ENCODE results near the gene SLC47A2.
"Not testable (repeated sequence)": the region's sequence is repeated elsewhere in the genome, so short reads cannot be mapped to it uniquely, and the experiment has no call there.

The SLC47A2 gene

DNA sequence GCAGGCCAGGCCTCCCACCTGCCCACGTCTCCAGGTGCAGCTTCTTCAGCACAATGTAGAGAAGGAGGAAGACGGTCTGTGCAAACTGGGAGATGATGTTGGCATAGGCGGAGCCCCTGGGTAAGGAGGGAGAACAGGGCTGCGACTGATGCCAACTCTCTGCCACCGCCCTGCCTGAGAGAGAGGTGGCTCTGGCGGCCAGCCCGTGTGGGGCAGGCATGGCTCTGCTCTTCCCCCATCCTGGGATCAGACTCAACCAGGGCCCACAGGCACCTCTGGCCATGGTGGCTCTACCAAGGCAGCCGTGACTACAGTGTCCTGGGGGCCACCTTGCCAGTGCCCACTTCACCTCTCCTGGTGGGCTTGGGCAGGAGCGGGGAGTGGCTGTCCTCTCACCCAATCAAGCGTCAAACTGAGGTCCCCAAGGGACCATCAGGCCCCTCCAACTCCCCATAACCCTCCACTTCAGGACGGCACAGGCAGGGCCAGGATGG lies 8.6 kb downstream of the SLC47A2 start:
- no peak for FAIRE-seq

DNA sequence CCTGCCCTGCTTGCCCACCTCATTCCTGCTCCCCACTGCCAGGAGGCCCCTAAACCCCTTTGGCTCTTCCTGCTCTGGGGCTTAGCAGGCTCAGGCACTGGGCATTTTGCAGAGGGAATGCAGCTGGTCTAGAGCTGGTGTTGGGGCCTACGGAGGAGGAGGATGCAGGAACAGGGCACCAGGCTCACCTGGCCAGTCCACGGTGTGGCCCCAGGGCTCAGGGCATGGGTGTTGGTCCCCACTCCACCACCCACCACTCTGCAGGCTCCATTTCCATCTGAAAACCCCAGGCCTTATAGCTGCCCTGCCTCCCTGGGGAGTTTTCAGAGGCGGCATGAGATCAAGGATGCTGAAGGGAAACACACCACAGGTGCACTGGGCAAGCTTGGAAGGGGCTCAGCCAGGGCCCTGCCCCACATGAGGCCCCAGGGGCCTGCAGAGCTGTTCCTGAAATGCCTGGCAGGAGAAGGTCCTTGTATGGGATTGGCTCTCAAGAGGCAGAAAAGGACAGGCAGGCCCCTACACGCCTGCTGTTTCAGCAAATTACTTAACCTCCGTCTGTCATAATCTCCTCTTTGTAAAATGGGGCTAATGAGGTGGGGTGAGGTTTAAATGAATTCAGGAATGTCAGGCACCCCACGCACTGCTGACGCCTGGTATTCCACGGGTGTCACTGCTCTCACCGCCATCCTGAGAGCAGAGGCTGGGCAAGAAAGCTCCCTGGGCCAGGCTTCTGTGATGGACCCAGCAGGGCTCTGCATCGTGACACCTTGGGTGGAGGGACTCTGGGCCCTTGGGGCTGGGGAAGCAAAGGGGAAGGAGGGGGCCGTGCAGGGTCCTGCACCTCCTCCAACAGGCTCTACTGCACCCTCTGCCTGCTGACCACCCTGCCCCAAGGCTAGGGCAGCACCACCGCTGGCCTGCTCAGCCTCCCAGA lies 9.3 kb downstream of the SLC47A2 start:
- no peak for FAIRE-seq

DNA sequence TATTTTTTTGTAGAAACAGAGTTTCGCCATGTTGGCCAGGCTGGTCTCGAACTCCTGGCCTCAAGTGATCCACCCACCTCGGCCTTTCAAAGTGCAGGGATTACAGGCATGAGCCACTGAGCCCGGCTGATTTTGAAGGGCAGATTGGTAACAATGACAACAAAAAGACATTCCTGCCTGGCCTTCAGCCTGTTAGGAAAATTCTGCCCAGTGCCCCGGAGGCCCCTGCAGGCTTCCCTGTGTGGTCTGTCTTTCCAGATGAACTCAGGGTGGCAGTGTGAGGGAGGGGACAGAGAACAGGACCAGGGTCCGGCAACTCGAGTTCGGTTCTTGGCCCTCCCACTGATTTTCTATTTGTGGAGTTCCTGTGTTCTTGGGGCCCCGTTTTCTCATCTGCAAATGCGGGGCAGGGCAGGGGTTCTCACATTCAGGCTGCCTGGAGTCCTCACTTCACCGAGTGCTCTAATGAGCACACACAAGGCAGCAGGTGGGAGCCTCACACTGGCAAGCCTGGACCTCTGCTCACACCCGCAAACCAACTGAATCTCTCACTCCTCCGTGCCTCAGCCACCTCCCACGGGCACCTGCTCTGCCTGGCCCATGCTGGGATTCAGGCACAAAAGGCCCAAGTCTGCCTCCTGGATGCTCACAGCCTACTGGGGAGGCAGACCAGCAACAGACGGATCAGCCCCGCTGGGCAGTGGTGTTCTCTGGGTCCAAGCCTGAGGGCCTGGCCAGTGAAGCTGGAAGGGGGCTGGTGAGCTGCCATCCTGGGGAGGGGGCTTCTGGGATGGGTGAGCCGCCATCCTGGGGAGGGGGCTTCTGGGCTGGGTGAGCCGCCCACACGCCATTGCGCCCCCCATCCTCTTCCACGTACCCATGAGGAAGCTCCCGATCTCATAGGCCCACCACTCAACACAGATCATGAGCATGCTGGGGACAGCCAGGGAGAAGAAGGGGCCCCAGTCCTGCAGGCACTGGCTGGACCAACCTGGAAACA lies 10.3 kb downstream of the SLC47A2 start:
- no peak for FAIRE-seq

DNA sequence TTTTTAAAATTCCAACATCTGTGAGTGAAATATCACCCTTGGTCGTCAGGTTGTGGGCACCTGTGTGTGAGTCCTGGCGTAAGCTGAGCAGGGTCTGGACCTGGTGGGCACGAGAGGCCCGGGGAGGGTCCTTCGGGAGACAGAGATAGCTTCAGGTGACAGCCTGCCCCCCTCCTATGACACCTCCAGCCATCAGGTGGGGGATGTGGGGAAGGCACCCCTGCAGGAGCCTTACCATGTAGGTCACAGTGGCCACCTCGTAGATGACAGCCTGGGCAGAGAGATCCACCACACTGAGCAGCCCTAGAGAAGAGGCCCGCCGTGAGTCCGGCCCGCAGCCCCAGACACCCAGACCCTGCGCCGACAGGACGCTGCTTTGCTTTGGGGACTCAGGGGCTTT lies 11.2 kb downstream of the SLC47A2 start:
- no peak for FAIRE-seq

DNA sequence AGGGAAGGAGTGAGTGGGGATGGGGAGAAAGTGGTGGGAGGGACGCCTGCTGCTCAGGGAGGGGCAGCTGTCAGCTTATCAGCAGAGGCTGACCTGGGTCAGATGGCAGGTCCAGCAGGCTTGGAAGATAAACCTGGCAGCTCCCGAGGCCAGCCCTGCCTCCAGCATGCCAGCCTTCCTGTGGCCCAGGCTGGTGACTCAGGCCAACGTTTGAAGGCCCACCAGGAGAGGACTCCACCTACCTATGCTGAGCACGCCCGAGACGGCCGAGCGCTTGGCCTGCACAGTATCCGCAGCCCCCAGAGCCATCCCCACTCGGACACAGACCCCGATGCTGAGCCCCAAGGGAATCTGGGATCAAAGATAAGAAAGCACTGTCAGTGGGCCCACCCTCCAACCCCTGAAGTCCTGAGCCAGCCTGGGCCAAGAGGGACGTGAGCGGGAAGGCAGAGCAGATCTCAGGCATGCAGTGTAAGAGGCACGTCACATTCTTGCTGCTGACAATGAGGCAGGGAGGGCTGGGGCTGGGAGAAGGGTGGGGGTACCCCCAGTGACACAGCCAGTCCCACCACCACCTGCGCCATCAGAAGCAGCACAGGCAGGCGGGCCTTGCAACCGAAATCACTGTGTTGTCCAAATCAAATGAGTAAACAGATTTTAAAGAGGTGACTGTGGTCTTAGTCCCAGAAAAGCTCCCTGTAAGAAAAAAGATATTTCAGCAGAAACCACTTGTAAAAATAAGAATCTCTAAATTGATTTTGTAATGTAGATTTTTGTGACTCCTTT lies 12.4 kb downstream of the SLC47A2 start:
- no peak for FAIRE-seq

DNA sequence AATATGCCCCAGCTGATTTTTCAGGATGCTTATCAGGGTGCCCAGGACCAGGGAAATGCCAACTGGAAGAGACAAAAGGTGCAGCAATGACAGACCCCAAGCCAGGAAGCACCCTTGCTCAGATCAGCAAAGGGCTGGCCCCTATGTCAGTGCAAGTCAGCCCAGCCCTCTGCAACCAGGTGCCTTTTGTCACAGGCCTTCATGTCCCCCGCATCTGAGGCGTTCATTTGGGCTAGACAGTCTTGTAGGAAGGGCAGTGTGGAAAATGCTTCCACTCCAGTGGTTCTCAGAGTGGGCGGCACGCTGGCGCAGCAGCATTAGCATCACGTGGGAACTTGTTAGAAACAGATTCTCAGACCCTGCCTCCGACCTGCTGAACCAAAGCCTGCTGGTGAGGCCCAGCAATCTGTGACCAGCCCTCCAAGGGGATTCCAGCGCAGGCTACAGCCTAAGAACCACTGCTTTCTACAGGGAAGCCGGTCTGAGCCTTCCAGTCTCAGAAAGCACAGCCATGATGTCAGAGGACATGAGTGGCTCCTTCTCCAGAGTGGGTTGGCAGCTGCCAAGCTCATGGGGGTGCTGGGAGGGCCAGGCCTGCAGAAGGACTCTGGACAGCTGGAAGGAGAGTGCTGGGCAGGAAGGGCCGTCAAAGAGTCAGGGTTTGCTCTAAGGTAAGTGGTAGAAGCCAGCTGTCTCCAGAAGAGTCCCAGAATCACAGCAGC lies 13.1 kb downstream of the SLC47A2 start:
- FAIRE-seq = no peak

DNA sequence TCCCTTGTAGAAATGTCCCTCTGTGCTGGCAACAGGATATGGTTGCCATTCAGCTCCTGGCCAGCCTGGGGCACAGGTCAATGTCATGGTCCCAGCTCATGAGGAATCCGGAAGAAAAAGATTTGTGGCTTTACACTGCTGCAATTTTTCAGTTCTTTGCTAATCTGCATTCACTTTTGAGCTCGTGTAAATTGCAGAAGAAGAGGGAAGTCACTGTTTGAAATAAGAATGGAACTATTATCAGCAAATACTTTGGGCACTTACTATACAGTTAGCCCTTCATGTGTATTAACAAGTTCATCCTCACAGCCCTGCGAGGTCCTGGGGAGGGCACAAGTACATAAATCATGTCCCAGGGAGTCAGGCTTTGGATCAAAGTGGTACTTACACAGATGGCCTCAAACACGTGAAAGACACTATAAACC lies 14.2 kb downstream of the SLC47A2 start:
- no peak for FAIRE-seq

DNA sequence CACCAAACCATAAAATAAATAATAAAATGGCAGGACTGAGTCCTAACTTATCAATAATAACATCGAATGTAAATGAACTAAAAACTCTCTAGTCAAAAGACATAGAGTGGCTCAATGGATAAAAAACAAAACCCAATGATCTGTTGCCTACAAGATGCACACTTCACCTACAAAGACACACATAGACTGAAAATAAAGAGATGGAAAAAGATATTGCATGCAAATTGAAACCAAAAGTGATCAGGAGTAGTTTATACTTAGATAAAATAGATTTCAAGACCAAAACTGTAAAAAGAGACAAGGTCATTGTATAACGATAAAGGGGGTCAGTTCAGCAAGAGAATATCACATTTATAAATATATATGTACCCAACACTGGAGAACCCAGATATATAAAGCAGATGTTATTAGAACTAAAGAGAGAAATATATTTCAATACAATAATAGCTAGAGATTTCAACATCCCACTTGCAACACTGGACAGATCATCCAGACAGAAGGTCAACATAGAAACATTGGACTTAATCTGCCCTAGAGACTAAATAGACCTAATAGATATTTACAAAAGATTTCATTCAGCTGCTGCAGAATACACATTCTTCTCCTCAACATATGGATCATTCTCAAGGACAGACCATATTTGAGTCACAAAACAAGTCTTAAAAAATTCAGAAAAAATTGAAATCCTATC lies 29.8 kb downstream of the SLC47A2 start:
- no peak for FAIRE-seq

DNA sequence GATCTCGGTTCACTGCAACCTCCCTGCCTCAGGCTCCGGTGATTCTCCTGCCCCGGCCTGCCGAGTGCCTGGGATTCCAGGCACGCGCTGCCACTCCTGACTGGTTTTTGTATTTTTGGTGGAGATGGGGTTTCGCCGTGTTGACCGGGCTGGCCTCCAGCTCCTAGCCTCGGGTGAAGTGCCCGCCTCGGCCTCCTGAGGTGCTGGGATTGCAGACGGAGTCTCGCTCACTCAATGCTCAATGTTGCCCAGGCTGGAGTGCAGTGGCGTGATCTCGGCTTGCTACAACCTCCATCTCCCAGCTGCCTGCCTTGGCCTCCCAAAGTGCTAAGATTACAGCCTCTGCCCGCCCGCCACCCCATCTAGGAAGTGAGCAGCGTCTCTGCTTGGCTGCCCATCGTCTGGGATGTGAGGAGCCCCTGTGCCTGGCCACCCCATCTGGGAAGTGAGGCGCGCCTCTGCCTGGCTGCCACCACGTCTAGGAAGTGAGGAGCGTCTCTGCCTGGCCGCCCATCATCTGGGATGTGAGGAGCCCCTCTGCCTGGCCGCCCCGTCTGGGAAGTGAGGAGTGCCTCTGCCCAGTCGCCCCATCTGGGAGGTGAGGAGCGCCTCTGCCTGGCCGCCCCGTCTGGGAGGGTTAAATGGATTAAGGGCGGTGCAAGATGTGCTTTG lies 31.3 kb downstream of the SLC47A2 start:
- not testable (repeated sequence) for FAIRE-seq

DNA sequence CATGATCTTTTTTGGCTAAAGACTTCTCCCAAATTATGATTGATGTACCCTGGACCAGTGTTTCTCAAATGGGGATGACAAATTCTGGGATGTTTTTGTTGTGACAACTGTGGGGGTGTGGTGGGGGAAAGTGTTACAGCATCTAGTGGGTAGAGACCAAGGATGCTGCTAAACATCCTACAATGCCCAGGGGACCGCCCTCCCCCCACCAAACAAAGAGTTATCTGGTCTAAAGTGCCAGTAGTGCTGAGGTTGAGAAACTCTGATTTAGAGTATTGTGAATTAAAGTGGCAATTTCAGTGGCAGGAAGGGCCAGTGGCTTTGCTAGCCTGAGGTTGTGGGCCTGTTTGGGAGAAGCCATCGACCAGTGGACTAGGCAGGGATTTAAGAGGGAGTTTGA lies 33.3 kb downstream of the SLC47A2 start:
- no peak for FAIRE-seq

DNA sequence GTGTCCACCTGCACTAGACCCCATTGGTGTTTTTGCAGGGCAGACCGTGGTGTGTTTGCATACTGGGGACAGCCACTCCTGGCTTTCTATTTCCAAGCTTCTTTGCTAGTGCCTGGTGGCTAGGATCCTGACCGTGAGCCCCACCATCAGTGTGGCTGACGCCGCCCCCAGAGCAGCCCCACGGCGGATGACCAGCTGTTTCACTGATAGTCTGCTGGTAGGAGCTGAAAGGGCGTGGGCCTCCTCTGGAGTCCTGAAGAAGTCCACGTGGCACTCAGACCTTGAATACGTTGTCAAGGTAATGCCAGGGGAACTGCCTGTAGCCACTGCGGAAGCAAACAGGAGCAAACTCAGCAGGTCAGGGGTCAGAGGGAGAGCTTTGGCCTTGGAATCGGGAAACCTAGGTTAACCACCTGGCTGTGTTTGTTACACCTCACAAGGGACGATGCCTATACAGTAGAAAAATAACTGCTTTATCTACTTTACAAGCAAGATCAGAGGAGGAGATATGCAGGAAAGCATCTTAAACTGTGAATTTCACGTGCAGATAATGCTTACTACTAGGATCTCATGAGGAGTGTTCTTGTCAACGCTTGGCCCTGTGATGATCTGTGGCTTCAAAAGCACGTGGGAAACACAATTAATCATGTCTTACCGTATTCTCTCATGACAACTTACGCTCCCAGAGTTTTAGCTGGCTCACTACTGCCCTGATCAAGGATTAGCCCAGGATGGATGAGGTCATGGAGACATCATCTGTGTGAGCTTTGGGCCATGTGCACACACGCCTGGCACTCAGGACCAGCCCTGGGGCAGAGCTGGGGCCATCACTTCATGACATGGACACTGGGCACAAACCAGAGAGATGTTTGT lies 37.6 kb downstream of the SLC47A2 start:
- no peak for FAIRE-seq

DNA sequence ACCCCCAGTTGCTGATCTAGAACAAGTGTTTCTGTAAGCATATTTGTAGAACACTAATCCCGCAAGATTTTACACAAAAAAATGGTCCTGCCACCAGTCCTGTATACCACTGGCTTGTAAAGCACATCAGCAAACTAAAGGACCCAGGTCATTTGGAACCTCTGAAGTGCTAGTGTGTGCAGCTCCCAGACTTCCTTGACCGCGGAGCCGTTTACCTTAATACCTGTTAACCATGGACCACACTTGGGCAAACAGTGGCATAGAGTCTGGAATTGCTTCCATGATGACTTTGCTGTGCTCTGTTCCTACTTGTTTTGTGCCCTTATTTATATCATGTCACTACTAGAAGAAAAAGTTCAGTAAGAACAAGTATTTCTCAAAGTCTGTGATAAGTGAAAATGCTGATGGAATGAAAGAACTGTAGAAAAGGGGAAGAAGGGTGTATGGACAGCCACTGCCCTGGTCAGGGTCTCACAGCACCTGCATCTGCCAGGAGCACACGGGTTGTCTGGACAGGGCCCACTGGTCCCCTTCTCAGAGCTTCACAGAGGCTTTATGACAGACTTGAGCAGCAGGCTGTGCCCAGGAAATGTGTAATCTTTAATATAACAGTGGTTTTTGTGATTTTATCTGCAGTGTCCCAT lies 38.5 kb downstream of the SLC47A2 start:
- no peak for FAIRE-seq

DNA sequence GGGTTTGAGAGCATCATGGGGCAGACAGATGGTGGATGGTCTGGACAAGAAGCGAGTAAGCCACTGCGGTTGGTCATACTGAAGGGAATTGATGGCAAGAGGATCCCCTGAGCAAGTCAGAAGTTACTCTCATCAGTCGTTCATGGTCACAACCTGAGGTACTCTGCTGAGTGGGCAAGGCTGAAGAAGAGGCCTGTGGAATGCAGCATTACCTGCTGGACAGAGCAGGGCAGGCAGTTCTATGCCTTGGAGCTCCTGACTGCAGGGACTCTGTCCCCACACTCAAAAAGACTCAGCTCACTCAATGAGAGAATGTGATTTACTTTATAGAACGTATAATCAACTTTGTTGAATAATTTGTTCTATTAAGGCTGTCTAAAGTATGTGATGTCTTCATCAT lies 39.5 kb downstream of the SLC47A2 start:
- FAIRE-seq = no peak

DNA sequence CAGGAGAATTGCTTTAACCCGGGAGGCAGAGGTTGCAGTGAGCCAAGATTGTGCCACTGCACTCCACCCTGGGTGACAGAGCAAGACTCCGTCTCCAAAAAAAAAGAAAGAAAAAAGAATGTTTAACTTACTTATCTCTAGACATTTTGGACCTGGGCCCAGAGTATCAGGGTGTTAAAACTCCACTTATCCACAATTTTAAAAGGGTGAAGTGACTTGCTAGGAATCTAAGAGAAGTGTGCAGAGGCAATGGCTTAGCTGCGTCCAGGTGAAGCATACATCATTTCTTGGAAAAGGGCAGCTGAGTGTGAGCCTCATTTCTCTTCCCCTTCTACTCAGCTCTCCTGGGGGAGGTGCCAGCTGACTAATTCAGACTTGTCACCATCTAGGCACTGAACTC lies 42.8 kb downstream of the SLC47A2 start:
- FAIRE-seq = no peak

DNA sequence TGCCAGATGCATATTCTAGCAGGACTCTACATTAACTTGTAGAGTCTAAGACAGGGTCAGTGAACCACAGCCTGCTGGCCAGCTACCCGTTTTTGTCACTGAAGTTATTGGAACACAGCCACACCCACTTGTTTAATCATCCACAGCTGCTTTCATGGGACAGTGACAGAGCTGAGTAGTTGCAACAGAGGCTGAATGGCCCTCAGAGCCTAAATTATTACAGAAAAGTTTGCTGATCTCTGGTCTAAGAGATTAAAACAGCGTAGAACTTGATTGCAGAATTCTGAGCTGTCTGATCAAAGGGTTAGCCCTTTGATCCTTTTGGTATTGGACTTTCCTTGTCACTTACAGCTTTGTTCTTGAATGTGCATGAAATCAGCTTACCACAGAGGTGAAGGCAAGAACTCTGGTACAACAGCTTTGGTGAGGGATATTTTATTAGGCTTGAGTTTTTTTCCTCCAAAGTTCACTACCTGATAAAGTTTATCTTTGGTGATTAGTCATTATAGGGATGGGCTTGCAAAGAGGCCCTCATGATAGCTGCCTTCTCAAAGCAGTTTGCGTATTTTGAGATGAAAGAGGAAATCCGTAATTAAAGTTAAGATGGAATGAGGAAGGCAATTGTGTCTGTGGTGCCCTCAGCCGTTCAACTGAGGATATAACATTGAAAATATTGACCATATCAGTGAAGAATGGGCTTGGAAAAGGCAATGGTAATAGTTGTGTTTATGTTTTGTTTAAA lies 44.2 kb downstream of the SLC47A2 start:
- FAIRE-seq = no peak

DNA sequence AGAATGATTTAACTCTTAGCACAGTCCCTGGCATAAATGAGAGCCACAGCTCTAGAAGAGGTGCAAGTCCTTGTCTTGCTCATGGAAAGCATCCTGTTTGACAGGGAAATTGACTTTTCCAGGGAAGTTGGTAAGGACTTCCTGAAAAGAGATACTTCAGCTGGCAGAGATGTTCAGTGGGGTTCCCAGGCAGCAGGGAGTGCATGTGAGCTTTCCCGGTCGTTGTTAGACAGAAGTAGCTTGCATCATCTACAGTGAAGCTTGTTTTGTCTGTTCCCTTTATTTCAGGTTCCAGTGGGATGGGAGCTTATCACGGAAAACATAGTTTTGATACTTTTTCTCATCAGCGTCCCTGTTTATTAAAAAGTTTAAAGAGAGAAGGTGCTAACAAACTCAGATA lies 45.0 kb downstream of the SLC47A2 start:
- no peak for FAIRE-seq

DNA sequence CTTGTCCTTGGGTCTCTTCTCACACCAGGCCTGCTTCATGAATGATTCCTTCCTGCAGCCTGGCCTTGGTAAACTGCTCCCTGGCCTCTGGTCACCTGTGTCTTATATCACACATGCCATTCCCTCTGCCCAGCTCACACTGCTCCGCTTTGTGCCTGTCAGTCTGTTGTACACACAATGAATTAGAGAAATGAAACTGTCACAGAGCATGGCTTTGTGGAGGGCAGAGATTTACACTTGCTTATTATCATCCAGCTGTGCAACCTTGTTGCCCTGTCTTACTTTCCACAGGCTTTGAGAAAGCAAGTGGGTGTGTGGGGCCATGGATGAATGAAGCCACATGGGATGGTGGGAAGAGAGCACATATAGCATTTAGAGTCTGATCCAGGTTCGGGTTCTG lies 45.5 kb downstream of the SLC47A2 start:
- FAIRE-seq = no peak

DNA sequence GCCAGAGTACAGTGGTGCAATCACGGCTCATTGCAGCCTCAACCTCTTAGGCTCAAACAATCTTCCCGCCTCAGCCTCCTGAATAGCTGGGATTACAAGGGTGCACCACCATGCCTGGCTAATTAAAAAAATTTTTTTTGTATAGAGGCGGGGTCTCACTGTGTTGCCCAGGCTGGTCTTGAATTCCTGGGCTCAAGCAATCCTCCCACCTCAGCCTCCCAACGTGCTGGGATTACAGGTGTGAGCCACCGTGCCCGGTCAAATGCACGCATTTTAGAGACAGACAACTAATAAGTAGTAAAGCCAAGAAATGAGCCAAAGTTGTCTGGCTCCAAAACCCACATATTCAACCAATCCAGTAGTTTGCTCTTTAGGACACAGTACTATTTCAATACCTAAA lies 46.7 kb downstream of the SLC47A2 start:
- not testable (repeated sequence) for FAIRE-seq

Measured in colon (tissue), 2 donors.